ENCODE data around the gene MUC4.
"Not testable (repeated sequence)": the region's sequence is repeated elsewhere in the genome, so short reads cannot be mapped to it uniquely, and the experiment has no call there.

Gene MUC4

DNA sequence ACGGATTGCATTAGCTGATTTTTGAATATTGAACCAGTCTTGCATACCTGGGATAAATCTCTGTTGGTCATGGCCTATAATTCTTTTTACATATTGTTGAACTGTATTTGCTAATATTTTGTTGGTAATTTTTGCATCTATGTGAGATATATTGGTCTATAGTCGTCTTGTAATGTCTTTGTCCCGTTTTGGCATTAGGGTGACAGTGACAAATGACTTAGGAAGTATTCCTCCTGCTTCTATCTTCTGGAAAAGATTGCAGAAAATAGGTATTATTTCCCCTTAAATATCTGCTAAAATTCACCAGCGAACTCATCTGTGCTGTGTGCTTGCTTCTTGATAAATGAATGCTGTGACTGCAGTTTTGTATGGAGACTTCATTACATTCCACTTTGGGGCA, 67.3 kb downstream of the MUC4 start:
- no peak for DNase-seq (ENCODE audit: low spot score)

- DNase-seq (ENCODE audit: low spot score): no peak
Measured at GRCh38 chr3:195739561-195740111, 72.1 kb downstream of the MUC4 start.

DNA sequence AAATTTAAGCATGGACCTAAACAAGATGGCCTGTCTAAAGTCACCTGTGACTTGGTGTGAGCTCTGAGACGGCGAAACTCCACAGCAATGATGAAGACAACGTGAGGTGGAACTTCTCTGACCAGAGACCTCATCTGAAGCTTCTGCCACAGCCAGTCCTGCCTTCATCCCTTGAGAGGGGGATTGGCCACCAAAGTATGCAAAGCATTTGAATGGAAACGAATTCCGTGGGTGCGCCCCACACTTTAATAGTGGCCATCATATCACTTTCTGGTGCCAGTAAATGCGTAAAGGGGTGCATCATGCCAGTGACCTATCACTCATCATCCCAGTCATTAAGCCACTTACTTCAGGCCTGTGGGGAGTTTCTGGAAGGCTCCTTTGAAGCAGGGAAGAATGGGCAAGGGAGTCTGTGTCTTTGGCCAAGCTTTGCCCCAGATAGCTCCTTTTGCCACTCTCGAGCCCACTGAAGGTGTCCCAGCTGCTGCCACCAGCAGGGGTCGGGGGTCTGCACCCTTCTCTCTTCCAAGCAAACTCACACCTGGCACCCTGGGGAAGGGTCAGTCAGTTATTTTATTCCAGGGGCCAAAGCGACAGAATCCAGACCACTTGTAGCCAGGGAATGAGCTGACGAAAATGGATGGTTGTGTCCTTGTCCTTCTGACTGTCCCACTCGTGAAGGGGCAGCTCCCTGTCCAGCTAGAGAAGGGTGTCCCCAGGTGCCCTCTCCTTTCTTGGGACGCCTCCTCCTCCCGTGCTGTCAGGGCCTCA, 73.3 kb downstream of the MUC4 start:
- no peak for DNase-seq (ENCODE audit: low spot score)

DNA sequence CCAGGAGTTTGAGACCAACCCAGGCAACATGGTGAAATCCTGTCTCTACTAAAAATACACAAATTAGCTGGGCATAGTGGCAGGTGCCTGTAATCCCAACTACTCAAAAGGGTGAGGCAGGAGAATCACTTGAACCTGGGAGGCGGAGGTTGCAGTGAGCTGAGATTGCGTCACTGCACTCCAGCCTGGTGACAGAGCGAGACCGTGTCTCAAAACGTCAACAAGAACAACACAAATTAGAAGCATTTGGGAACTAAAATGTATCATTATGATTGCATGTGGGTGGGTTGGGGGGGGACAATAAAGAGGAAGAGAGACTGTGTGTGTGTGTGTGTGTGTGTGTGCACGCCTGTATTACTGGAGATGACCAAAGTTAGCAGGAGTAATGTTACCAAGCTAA, 73.9 kb downstream of the MUC4 start:
- DNase-seq (ENCODE audit: low spot score): not testable (repeated sequence)

GRCh38 chr3:195736866-195737490, 74.8 kb downstream of the MUC4 start:
- DNase-seq (ENCODE audit: low spot score): no peak

- no peak for DNase-seq (ENCODE audit: low spot score)
Measured at GRCh38 chr3:195735036-195735695, 76.6 kb downstream of the MUC4 start.

- DNase-seq (ENCODE audit: low spot score): no peak
Measured at GRCh38 chr3:195732940-195733339, 78.8 kb downstream of the MUC4 start.

DNA sequence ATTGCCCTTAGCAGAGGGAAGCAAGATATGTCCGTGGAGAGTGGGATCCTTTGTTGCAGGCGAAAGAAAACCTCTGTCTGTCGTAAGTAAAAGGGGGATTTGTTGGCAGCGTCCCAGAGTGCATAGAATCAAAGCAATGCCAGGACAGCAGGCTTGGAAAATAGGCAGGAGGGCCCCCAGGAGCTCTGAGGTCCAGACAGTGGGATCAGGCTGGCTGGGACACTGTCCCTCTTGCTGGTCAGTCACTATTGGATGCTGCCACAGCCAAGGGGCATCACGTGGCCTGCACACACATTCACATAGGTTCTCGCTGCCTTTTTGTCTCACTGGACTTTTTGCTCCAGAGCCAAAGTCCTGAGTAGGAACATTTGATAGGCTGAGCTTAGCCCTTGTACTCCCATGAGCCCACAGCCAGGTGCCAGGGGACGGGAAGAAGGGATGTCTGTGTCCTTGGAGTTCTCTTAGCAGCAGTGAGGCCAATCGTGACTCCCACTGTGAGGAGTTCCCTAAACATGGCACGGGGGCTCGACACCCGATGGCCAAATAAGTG, 80.3 kb downstream of the MUC4 start:
- no peak for DNase-seq (ENCODE audit: low spot score)

GRCh38 chr3:195729476-195730251, 82.1 kb downstream of the MUC4 start:
- DNase-seq (ENCODE audit: low spot score): no peak

DNA sequence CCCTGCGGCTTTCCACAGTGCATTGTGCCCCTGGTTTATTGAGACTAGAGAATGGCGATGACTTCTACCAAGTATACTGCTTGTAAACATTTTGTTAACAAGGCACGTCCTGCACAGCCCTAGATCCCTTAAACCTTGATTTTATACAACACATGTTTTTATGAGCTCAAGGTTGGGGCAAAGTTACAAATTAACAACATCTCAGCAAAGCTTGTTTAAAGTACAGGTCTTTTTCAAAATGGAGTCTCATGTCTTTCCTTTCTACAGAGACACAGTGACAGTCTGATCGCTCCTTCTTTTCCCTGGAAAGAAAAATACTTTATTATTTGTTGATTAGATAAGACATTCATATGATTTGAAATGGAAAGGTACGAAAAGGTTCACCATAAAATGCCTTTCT, 82.9 kb downstream of the MUC4 start:
- not testable (repeated sequence) for DNase-seq (ENCODE audit: low spot score)

- no peak for DNase-seq (ENCODE audit: low spot score)
Measured at GRCh38 chr3:195727606-195728195, 84.0 kb downstream of the MUC4 start.

- not testable (repeated sequence) for DNase-seq (ENCODE audit: low spot score)
Measured at GRCh38 chr3:195725916-195726740, 85.6 kb downstream of the MUC4 start.

DNA sequence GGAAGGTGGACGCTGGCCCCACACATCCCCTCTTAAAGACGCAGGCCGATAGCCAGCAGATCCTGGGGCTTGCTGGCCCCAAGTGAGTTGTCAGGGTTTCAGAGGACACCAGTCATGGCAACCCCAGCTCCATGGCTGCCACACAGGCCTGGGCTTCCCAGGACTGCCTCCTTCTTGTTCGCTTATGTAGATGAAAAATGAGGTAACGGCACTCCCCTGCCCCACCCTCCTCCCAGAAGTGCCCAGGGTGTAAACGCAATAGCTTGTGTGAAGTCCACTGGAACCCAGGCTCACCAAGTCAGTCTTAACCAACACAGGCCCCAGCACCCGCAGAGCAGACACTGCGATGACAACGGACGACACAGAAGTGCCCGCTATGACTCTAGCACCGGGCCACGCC, 87.4 kb downstream of the MUC4 start:
- not testable (repeated sequence) for DNase-seq (ENCODE audit: low spot score)

- not testable (repeated sequence) for DNase-seq (ENCODE audit: low spot score)
Measured at GRCh38 chr3:195722996-195723345, 88.8 kb downstream of the MUC4 start.

- not testable (repeated sequence) for DNase-seq (ENCODE audit: low spot score)
Measured at GRCh38 chr3:195722139-195722995, 89.4 kb downstream of the MUC4 start.

DNA sequence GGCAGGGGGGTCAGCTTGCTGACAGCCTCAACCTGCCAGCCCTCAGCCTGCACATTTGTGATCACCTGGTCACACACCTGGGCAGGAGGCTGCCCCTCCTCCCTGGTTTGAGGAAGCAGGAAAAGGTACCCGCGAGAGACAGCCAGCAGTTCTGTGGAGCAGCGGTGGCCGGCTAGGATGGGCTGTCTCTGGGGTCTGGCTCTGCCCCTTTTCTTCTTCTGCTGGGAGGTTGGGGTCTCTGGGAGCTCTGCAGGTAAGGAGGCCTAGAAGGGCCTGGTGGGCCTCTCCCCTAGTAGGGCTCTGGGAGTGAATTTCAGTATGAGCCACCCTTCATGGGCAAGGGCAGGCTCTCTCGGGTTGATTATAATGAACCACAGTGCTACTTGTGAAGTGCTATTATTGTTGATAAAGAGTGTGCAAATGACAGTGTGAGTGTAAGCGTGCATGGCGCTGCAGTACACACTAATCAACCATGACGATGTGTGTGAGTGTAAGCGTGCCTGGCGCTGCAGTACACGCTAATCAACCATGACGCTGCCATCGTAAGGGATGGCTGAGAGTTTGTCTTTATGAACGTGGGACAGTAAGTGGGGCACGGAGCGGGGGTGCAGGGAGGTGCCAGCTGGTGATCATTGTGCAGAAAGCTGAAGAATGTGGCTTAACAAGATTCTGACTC, 90.8 kb downstream of the MUC4 start, which contains the start of gene MUC20:
Gene MUC20, plus strand, starts transcription at position 148 of the 676 bp plus-strand sequence. Its CDS starts 30 bp downstream, at position 178.
- not testable (repeated sequence) for DNase-seq (ENCODE audit: low spot score)

- not testable (repeated sequence) for DNase-seq (ENCODE audit: low spot score)
Measured at GRCh38 chr3:195719514-195720254, 92.0 kb downstream of the MUC4 start.

GRCh38 chr3:195718477-195718984, 93.2 kb downstream of the MUC4 start:
- no peak for DNase-seq (ENCODE audit: low spot score)

All from CD4-positive, alpha-beta T cell treated with Interleukin-6 at 100 ng/mL for 8 hours (primary cell).